ENCODE data around the gene ADARB1. TPM values are rescaled to one million over a fixed set of nuclear protein-coding genes. Genes with fewer than 3 reads are reported as not detected.

The ADARB1 gene
- total RNA-seq, 2 experiments from 2014 or later, result 6.6 to 20.5 TPM

DNA sequence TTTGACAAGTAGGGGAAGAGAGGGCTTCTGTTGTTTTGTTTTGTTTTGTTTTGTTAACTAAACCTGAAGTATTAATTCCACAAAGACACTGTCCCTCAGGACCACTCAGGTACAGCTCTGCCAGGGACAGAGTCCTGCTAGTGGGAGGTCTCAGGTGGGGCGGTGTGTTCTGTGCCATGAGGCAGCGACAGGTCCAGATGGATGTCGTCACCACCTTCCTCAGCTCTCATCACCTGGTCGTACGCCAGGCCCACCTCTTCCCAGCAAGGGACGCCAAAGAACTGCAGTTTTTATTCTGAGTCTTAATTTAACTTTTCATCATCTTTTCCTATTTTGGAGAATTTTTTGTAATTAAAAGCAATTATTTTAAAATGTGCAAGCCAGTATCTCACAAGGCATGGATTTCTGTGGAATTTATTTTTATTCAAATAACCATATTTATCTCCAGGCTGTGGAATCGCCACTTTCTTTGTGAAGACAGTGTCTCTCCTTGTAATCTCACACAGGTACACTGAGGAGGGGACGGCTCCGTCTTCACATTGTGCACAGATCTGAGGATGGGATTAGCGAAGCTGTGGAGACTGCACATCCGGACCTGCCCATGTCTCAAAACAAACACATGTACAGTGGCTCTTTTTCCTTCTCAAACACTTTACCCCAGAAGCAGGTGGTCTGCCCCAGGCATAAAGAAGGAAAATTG lies 150.8 kb downstream of the ADARB1 start:
- Histone ChIP-seq H3K79me2 (ENCODE audit: insufficient read depth, low read depth, low read length) (no peaks in the 10 kb centered on the region), H4K20me1 (ENCODE audit: insufficient read depth, low read length) (no peaks in the 10 kb centered on the region), H3K9me3 (ENCODE audit: low read length) (no peaks in the 10 kb centered on the region), H3K4me3 (ENCODE audit: low read depth, low read length, poor library complexity, severe bottlenecking) (no peak overlapping the region), H3K27ac (ENCODE audit: low read depth, low read length, poor library complexity, severe bottlenecking) (no peak overlapping the region), H3K4me2 (ENCODE audit: low read length) (no peak overlapping the region), H2AFZ (ENCODE audit: low read length) (no peak overlapping the region), H3K36me3 (ENCODE audit: insufficient read depth, low read length) (no peaks in the 10 kb centered on the region), H3K9me2 (ENCODE audit: insufficient read depth, low read length) (no peaks in the 10 kb centered on the region), H3K4me1 (ENCODE audit: insufficient read depth, low read length, poor library complexity, severe bottlenecking) (no peaks in the 10 kb centered on the region)
- POLR2A ChIA-PET, result no interaction called here
- intact Hi-C loops (cut with micrococcal nuclease; ENCODE audit: unreplicated experiment), result loop anchor here (5.0 kb wide), 1 partner anchor 73 kb away; no protein-coding TSS in a partner anchor
- no peak for TF ChIP-seq EZH2phosphoT487 (IDR thresholded peaks at IDR 0.05; ENCODE audit: borderline replicate concordance, low read depth, low read length)
- TF ChIP-seq, protein P1, sequence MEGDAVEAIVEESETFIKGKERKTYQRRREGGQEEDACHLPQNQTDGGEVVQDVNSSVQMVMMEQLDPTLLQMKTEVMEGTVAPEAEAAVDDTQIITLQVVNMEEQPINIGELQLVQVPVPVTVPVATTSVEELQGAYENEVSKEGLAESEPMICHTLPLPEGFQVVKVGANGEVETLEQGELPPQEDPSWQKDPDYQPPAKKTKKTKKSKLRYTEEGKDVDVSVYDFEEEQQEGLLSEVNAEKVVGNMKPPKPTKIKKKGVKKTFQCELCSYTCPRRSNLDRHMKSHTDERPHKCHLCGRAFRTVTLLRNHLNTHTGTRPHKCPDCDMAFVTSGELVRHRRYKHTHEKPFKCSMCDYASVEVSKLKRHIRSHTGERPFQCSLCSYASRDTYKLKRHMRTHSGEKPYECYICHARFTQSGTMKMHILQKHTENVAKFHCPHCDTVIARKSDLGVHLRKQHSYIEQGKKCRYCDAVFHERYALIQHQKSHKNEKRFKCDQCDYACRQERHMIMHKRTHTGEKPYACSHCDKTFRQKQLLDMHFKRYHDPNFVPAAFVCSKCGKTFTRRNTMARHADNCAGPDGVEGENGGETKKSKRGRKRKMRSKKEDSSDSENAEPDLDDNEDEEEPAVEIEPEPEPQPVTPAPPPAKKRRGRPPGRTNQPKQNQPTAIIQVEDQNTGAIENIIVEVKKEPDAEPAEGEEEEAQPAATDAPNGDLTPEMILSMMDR (conservative IDR thresholded peaks at IDR 0.05; ENCODE audit: low read length), result no peak
- no TSS peak for BruUV-seq (replicated peaks)
- DNase-seq (ENCODE audit: low spot score), result no peak
- CTCF ChIA-PET (ENCODE audit: unreplicated experiment), result no interaction called here

DNA sequence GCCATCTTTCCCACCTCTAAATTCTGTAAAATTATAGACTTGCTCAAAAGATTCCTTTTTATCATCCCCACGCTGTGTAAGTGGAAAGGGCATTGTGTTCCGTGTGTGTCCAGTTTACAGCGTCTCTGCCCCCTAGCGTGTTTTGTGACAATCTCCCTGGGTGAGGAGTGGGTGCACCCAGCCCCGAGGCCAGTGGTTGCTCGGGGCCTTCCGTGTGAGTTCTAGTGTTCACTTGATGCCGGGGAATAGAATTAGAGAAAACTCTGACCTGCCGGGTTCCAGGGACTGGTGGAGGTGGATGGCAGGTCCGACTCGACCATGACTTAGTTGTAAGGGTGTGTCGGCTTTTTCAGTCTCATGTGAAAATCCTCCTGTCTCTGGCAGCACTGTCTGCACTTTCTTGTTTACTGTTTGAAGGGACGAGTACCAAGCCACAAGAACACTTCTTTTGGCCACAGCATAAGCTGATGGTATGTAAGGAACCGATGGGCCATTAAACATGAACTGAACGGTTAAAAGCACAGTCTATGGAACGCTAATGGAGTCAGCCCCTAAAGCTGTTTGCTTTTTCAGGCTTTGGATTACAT lies 151.5 kb downstream of the ADARB1 start:
- no peaks in the 10 kb centered on the region for H4K20me1 ChIP-seq (ENCODE audit: insufficient read depth, low read length)
- no TSS peak for BruUV-seq (replicated peaks)
- intact Hi-C loops (cut with micrococcal nuclease; ENCODE audit: unreplicated experiment), result loop anchor here (5.0 kb wide), 1 partner anchor 74 kb away; no protein-coding TSS in a partner anchor
- H3K9me2 ChIP-seq (ENCODE audit: insufficient read depth, low read length), result no peaks in the 10 kb centered on the region
- ChIA-PET CTCF (ENCODE audit: unreplicated experiment) (no interaction called here), POLR2A (no interaction called here)
- no peaks in the 10 kb centered on the region for H3K4me1 ChIP-seq (ENCODE audit: insufficient read depth, low read length, poor library complexity, severe bottlenecking)
- no peaks in the 10 kb centered on the region for H3K36me3 ChIP-seq (ENCODE audit: insufficient read depth, low read length)
- no peak overlapping the region for H2AFZ ChIP-seq (ENCODE audit: low read length)
- no peaks in the 10 kb centered on the region for H3K9me3 ChIP-seq (ENCODE audit: low read length)
- TF ChIP-seq, protein P1 (conservative IDR thresholded peaks at IDR 0.05; ENCODE audit: low read length), result no peak
- TF ChIP-seq EZH2phosphoT487 (IDR thresholded peaks at IDR 0.05; ENCODE audit: borderline replicate concordance, low read depth, low read length), result no peak
- H3K4me2 ChIP-seq (ENCODE audit: low read length), result no peak overlapping the region
- no peak overlapping the region for H3K4me3 ChIP-seq (ENCODE audit: low read depth, low read length, poor library complexity, severe bottlenecking)
- H3K79me2 ChIP-seq (ENCODE audit: insufficient read depth, low read depth, low read length), result no peaks in the 10 kb centered on the region
- DNase-seq (ENCODE audit: low spot score), result no peak
- H3K27ac ChIP-seq (ENCODE audit: low read depth, low read length, poor library complexity, severe bottlenecking), result no peak overlapping the region

Measured in OCI-LY7 (cell line).